Measurements from ENCODE around the gene ABCC1. TPM values are rescaled to one million over a fixed set of nuclear protein-coding genes. Genes with fewer than 3 reads are reported as not detected.

ABCC1 gene
- total and polyA plus RNA-seq, 2 of the 4 experiments (the other 2 are of a cell fraction) = 39.4 to 66.0 TPM

- no TSS peak for BruUV-seq (replicated peaks)
- peaks cover 36% of the 10 kb centered on the region for H3K9me1 ChIP-seq (ENCODE audit: insufficient read depth, low read length)
- no peak overlapping the region for H3K4me3 ChIP-seq (ENCODE audit: insufficient read depth, low read depth, low read length)
- peaks cover 95% of the 10 kb centered on the region for H4K20me1 ChIP-seq (ENCODE audit: insufficient read depth, low read length)
- H3K14ac ChIP-seq (replicated peaks; ENCODE audit: low read depth, low read length) = no peak overlapping the region
- H3K4ac ChIP-seq (ENCODE audit: low read depth, low read length) = no peak overlapping the region
- H2BK120ac ChIP-seq (ENCODE audit: low read depth, low read length) = no peak overlapping the region
- no peak overlapping the region for H3K18ac ChIP-seq (ENCODE audit: low read depth, low read length)
- H2AK9ac ChIP-seq (replicated peaks; ENCODE audit: low read depth, low read length, poor library complexity) = no peak overlapping the region
- DNase-seq (no peak), ATAC-seq (ENCODE audit: low read depth) (no peak)
- H3K23ac ChIP-seq (ENCODE audit: low read depth, low read length) = no peak overlapping the region
- intact Hi-C loops (cut with micrococcal nuclease) = no loop called here
- in situ Hi-C loops (cut with MboI; ENCODE audit: low sequenced_read_pairs) = no loop called here
- ChIA-PET CTCF (no interaction called here), POLR2A (ENCODE audit: unreplicated experiment) (no interaction called here)
- no peaks in the 10 kb centered on the region for H3K9me3 ChIP-seq (ENCODE audit: control insufficient read depth, insufficient read depth, low read length)
- H3K27ac ChIP-seq (ENCODE audit: insufficient read depth, low read length) = no peak overlapping the region
- TF ChIP-seq FOS (IDR thresholded peaks at IDR 0.05; ENCODE audit: low read depth, low read length) (no peak), RFX5 (IDR thresholded peaks at IDR 0.05; ENCODE audit: low read depth, low read length) (no peak), MAZ (IDR thresholded peaks at IDR 0.05; ENCODE audit: borderline replicate concordance, low read depth, low read length) (no peak), ELK1 (IDR thresholded peaks at IDR 0.05; ENCODE audit: borderline replicate concordance, low read depth, low read length) (no peak), RCOR1 (IDR thresholded peaks at IDR 0.05; ENCODE audit: insufficient replicate concordance, low read length) (no peak), SMC3 (IDR thresholded peaks at IDR 0.05; ENCODE audit: low read depth, low read length) (no peak), BHLHE40 (IDR thresholded peaks at IDR 0.05; ENCODE audit: low read depth, low read length) (no peak), RAD21 (IDR thresholded peaks at IDR 0.05; ENCODE audit: low read length) (no peak), NFE2L2 (IDR thresholded peaks at IDR 0.05; ENCODE audit: low read depth, low read length) (no peak), MAFK (IDR thresholded peaks at IDR 0.05; ENCODE audit: low read depth, low read length) (no peak), CTCF (conservative IDR thresholded peaks at IDR 0.05; ENCODE audit: low read depth, low read length) (no peak), USF2 (IDR thresholded peaks at IDR 0.05; ENCODE audit: low read depth, low read length) (no peak), CHD1 (IDR thresholded peaks at IDR 0.05; ENCODE audit: low read depth, low read length) (no peak), POLR2A (IDR thresholded peaks at IDR 0.05; ENCODE audit: low read depth, low read length) (no peak), MXI1 (IDR thresholded peaks at IDR 0.05; ENCODE audit: borderline replicate concordance, low read depth, low read length) (no peak)
- no peak overlapping the region for H2BK15ac ChIP-seq (ENCODE audit: low read depth, low read length)
- H3K79me1 ChIP-seq (ENCODE audit: low read depth in 1 of 2, low read length in 2 of 2) = peaks cover 8 to 77% of the 10 kb centered on the region in 2 experiments
- H4K5ac ChIP-seq (ENCODE audit: low read depth, low read length) = no peak overlapping the region
- peaks cover 15% of the 10 kb centered on the region; the same call in 1 of the 2 replicates for H3K36me3 ChIP-seq (ENCODE audit: control insufficient read depth, insufficient read depth, low read length)
- H3K56ac ChIP-seq (ENCODE audit: extremely low read depth, insufficient read depth, low read length) = no peak overlapping the region
- H3K4me2 ChIP-seq (ENCODE audit: low read depth, low read length) = peak overlapping the region; percentile 29
- H4K8ac ChIP-seq (ENCODE audit: low read depth in 2 of 2, low read length in 2 of 2) = no peak overlapping the region
- no CpG with 5 or more reads among the region's 4 CpGs for WGBS, 2 experiments (ENCODE audit: extremely low coverage in 2 of 2, insufficient read length in 1 of 2)
- dilution Hi-C loops (cut with HindIII; ENCODE audit: low sequenced_read_pairs, unreplicated experiment) = no loop called here
- no peak overlapping the region for H4K91ac ChIP-seq (ENCODE audit: insufficient read depth, low read depth, low read length)
- H2BK5ac ChIP-seq (ENCODE audit: low read depth, low read length, poor library complexity, severe bottlenecking) = no peak overlapping the region
- no peak overlapping the region for H2AK5ac ChIP-seq (ENCODE audit: low read depth, low read length)
- H2BK20ac ChIP-seq (ENCODE audit: low read depth, low read length) = no peak overlapping the region
- no peak overlapping the region for H3K9ac ChIP-seq (ENCODE audit: low read depth, low read length)
- H3K27me3 ChIP-seq (ENCODE audit: control insufficient read depth, insufficient read depth, low read length) = no peaks in the 10 kb centered on the region
- peaks cover 27% of the 10 kb centered on the region for H3K4me1 ChIP-seq (ENCODE audit: control insufficient read depth, insufficient read depth, low read length)
- no peak overlapping the region for H2AFZ ChIP-seq (replicated peaks; ENCODE audit: low read length, poor library complexity)
These were observed 12.2 kb downstream of the ABCC1 start for GRCh38 chr16:15961571-15962090.

Measured in IMR-90 (cell line).